Middle frontal gyrus (tissue), 1 donor: ENCODE results near the gene CCDC12.

ENCODE experiments used
- DNase-seq: peaks from one replicate; pipeline ENCODE4 v3.0.0-alpha.2; 2015; ENCODE audit warnings: low spot score; ENCODE audit errors: extremely low spot score

CCDC12 gene

DNA sequence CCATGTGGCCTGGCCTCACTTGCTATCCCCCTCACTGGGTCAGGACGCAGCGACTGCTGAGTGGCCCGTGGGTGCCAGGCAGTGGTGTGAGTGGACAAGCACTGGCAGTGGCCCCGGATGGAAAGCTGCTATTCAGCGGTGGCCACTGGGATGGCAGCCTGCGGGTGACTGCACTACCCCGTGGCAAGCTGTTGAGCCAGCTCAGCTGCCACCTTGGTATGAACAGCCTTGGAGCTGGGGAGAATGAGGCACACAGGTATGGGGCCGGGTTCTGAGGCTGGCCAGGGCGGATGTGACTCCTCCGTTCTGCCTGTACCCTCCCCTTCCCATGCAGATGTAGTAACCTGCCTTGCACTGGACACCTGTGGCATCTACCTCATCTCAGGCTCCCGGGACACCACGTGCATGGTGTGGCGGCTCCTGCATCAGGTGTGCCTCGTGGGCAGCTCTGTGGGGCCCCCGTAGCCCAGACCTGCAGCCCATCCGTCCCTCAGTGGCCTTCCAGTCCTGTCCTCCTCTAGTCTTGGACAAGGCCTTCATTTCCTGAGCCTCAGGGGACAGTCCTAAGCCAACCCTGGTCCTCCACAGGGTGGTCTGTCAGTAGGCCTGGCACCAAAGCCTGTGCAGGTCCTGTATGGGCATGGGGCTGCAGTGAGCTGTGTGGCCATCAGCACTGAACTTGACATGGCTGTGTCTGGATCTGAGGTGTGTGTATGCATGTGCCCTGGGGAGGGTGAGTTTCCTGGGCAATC, 31.1 kb upstream of the CCDC12 start:
- DNase-seq, result no peak

DNA sequence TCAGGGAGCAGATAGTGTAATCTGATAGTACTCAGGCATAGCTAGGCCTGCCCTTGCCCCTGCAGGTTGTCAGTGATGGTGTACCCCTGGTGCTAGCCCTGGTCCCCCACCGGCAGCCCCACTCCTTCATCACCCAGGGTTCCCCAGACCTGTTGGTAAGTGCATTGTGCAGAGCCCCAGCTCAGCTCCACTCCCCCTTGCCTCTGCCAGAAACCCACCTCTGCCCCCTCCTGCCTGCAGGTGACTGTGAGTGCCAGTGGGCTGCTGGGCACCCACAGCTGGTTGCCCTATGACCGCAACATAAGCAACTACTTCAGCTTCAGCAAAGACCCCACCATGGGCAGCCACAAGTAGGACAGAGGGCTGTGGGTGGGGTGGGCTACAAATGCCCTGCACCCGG, 30.5 kb upstream of the CCDC12 start:
- DNase-seq, result no peak

- DNase-seq, result no peak
Observed at GRCh38 chr3:47006145-47006651, 29.7 kb upstream of the CCDC12 start.

- DNase-seq, result no peak
Observed at GRCh38 chr3:47005212-47006144, 28.9 kb upstream of the CCDC12 start.

DNA sequence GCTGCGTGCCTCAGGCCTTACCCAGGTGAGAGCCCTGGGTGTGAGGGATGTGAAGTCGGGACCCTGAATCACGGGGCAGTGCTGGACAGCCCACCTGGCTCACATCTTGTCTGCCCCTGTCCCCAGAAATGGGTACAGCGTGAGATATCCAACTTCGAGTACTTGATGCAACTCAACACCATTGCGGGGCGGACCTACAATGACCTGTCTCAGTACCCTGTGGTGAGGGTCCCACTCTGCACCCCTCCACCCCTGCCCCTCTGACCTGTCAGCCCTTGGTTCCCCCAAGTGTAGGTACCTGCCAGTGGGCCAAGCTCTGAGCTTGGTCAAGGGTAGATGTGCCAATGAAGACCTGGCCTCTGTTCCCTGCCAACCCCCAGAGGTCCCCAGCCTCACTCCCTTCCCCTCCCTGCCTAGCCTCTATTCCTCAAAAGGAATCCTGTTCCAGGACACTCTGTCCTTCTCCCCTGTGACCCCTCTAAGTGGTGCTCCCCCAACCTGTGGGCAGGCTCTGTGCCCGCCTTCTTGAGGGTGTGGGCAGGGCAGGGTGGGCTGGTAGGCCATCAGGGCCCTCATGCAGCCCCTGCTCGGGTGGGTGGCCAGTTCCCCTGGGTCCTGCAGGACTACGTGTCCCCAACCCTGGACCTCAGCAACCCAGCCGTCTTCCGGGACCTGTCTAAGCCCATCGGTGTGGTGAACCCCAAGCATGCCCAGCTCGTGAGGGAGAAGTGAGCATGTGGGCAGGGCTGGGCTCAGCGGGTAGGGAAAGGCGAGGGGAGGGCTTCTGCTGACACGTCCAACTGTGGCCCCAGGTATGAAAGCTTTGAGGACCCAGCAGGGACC, 28.0 kb upstream of the CCDC12 start:
- DNase-seq, result no peak

DNA sequence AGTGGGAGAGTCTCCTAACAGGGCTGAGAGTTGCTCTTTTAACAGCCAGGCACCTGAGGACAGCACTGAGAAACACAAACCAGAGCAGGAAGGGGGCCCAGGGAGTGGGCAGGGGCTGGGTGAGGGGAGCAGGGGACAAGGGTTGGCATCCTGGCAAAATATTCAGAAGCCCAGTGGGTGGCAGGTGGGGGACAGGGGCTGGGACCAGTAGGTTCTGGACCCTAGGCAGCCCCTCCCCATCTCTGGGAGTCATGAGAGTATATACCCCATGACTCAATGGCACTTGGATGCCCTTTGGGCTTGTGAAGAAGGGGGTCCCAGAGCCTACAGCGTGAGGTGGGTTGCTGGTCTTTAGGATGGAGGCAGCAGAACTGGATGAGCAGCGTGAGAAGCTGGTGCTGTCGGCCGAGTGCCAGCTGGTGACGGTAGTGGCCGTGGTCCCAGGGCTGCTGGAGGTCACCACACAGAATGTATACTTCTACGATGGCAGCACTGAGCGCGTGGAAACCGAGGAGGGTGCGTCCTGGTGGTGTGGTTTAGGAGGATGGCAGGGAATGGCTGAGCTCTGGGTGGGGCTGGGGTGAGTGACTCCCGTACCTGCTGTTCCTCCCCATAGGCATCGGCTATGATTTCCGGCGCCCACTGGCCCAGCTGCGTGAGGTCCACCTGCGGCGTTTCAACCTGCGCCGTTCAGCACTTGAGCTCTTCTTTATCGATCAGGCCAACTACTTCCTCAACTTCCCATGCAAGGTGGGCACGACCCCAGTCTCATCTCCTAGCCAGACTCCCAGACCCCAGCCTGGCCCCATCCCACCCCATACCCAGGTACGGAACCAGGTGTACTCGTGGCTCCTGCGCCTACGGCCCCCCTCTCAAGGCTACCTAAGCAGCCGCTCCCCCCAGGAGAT, 27.2 kb upstream of the CCDC12 start:
- no peak for DNase-seq

DNA sequence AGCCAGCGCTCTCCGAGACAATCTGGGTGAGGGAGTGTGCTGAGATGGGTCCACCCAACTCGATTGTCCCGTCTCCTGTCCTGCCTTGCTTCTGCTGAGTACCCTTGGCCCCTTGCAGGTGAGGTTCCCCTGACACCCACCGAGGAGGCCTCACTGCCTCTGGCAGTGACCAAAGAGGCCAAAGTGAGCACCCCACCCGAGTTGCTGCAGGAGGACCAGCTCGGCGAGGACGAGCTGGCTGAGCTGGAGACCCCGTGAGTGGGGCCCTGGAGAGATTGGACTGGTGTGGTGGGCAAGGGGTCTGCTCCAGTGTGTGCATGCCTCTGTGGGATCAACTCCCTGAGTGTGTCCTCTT, 26.5 kb upstream of the CCDC12 start:
- no peak for DNase-seq

- no peak for DNase-seq
Observed at GRCh38 chr3:47002171-47003055, 25.9 kb upstream of the CCDC12 start.

GRCh38 chr3:47001731-47002170, 25.2 kb upstream of the CCDC12 start:
- no peak for DNase-seq

- DNase-seq, result no peak
Observed at GRCh38 chr3:47000922-47001730, 24.6 kb upstream of the CCDC12 start.

GRCh38 chr3:47000198-47000815, 23.8 kb upstream of the CCDC12 start:
- DNase-seq, result no peak

DNA sequence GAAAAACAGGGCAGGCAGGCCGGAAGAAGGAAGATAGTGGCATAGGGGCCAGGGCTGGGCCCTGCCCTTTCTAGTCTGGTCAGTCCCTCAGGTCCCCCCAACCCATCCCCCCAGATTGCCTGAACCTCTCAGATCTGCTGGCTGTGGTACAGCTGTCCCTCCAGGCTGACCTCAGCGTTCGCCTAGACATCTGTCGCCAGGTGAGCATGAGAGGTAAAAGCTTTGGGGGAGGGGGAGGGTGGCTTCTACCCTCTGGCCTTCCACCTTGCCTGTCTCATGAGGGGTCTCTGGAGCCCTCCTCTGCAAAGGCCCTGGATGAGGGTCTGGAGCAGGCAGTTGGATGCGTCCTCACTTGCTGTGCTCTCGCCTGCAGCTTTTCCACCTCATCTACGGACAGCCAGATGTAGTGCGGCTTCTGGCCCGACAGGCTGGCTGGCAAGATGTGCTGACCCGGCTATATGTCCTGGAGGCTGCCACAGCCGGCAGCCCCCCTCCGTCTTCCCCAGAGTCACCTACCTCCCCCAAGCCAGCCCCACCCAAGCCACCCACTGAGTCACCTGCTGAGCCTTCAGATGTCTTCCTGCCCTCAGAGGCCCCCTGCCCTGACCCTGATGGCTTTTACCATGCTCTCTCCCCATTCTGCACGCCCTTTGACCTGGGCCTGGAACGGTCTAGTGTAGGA, 23.1 kb upstream of the CCDC12 start:
- DNase-seq, result no peak

GRCh38 chr3:46998852-46999515, 22.4 kb upstream of the CCDC12 start:
- no peak for DNase-seq

DNA sequence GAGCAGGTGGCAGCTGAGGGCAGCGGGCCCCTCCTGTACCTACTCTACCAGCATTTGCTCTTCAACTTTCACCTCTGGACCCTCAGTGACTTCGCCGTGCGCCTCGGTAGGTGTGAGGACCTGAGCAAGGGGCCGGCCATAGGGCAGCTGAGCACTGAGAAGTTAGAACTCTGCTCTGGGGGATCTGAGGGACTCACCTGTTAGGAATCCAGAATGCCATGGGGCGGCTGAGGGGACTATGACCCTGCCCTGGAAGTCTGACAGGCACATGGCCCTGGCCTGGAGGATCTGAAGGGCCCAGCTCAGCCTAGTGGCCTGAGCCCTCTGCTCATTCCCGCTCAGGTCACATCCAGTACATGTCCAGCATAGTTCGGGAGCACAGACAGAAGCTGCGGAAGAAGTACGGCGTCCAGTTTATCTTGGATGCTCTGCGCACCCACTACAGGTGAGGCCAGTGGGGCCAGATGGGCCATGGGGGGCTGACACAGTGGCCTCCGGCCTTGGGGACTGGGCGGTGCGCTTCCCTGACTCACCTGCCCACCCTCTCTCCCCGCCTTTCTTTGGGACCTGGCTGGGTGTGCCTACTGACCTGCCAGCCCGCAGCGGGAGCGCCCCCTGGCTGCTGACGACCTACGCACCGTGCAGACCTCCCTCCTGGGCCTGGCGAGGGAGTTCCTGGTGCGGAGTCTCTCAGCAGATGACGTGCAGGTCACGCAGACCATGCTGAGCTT, 21.7 kb upstream of the CCDC12 start:
- DNase-seq, result no peak

DNA sequence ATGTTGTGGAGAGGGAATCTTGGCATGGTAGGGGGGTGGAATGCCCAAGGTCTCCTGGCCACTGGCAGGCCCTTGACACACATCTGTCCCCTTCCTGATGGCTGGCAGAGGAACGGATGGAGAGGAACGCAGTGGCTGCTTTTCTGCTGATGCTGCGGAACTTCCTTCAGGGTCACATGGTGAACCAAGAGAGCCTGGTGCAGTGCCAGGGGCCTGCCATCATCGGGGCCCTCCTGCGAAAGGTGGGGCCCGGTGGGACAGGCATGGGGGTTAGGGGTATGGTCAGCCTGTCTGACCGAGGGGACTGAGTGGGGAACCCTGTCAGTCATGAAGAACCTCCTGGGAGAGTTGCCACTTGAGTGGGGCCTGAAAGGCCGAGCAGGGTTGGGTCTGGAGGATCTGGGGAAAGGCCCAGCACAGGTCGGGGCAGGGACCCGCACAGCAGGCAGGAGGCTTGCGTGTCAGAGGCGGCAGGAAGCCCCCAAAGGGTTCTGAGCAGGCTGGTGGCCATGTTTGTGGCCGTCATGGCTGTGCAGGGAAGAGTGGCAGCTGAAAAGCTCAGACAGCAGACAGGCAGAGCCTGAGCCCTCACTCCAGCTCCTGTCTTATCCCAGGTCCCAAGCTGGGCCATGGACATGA, 21.0 kb upstream of the CCDC12 start:
- no peak for DNase-seq
